ENCODE measurements around the gene CX3CR1.

- no peak for TF ChIP-seq BCL11A (IDR thresholded peaks at IDR 0.05; ENCODE audit: low read depth, low read length)
- TF ChIP-seq POLR2AphosphoS5 (IDR thresholded peaks at IDR 0.05; ENCODE audit: low read length) = no peak
- TF ChIP-seq IRF5 (IDR thresholded peaks at IDR 0.05; ENCODE audit: borderline replicate concordance) = no peak
- TF ChIP-seq MYC (IDR thresholded peaks at IDR 0.05; ENCODE audit: insufficient read depth, insufficient read length, insufficient replicate concordance, low read length, severe bottlenecking) = no peak
- no peak for TF ChIP-seq PBX3 (IDR thresholded peaks at IDR 0.05; ENCODE audit: insufficient replicate concordance, low read depth, low read length)
- TF ChIP-seq CBFB (IDR thresholded peaks at IDR 0.05; ENCODE audit: low read depth) = no peak
- TF ChIP-seq HDAC6 (IDR thresholded peaks at IDR 0.05; ENCODE audit: unreplicated experiment) = no peak
- TF ChIP-seq POLR2A (IDR thresholded peaks at IDR 0.05; ENCODE audit: low read depth, low read length) = no peak
Observed at GRCh38 chr3:39268549-39268900, 11.3 kb downstream of the CX3CR1 start.
